GM12874 (cell line): ENCODE results near the gene AKNAD1.

Experiments
- TF ChIP-seq, protein P1 (sequence below): IDR thresholded peaks from 2 replicates; pipeline ENCODE4 v1.5.1; 2011; ENCODE audit warnings: low read depth, mild to moderate bottlenecking, control low read depth, low read length, moderate library complexity; ENCODE audit not compliant: insufficient read depth

The AKNAD1 gene

DNA sequence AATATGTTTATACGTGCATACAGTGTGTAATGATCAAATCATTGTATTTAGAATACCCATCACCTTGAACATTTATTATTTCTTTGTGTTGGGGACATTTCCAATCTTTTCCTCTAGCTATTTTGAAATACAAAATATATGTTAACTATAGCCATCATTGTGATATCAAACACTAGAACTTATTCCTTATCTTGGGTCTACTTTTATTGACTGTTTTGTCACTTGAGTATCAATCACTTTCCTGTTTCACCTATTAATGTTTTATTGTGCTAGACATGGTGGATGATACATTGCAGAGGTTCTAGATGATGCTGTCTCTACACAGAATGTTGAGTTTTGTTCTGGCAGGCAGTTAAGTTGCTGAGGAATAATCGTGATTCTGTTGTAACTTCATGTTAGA, 64.5 kb downstream of the AKNAD1 start:
- TF ChIP-seq, protein P1, sequence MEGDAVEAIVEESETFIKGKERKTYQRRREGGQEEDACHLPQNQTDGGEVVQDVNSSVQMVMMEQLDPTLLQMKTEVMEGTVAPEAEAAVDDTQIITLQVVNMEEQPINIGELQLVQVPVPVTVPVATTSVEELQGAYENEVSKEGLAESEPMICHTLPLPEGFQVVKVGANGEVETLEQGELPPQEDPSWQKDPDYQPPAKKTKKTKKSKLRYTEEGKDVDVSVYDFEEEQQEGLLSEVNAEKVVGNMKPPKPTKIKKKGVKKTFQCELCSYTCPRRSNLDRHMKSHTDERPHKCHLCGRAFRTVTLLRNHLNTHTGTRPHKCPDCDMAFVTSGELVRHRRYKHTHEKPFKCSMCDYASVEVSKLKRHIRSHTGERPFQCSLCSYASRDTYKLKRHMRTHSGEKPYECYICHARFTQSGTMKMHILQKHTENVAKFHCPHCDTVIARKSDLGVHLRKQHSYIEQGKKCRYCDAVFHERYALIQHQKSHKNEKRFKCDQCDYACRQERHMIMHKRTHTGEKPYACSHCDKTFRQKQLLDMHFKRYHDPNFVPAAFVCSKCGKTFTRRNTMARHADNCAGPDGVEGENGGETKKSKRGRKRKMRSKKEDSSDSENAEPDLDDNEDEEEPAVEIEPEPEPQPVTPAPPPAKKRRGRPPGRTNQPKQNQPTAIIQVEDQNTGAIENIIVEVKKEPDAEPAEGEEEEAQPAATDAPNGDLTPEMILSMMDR: no peak

DNA sequence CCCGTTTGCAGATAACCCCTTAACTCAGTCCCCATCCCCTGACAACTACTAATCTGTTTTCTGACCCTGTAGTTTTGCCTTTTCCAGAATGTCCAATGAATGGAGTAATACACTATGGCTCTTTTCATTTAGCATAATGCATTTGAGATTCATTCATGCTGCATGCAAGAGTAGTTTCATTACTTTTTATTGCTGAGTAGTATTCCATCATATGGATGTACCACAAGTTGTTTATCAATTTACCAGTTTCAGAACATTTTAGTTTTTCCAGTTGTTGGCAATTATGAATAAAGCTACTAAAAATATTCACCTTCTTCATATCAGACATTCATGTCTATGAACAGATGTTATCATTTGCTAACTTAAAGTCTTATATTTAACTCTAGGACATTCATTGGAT, 65.1 kb downstream of the AKNAD1 start:
- TF ChIP-seq, protein P1: no peak

DNA sequence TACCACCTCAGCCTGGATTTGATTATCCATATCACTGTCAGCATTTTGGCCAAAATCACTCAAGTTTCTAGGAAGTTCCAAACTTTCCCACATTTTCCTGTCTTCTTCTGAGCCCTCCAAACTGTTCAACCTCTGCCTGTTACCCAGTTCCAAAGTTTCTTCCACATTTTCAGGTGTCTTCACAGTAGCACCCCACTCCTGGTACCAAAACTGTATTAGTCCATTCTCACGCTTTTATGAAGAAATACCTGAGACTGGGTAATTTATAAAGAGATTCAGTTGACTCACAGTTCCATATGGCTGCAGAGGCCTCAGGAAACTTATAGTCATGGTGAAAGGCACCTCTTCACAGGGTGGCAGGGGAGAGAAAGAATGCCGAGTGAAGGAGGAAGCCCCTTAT, 71.0 kb downstream of the AKNAD1 start:
- TF ChIP-seq, protein P1: no peak

DNA sequence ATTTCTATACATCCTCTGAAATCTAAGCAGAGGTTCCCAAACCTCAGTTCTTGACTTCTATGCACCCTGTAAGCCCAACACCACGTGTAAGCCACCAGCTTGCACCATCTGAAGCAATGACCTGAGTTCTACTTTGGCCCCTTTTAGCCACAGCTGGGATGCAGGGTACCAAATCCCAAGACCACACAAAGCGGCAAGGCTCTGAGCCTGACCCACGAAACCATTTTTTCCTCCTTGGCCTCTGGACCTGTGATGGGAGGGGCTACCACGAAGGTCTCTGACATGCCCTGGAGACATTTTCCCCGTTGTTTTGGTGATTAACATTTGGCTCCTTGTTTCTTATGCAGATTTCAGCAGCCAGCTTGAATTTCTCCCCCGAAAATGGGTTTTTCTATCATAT, 71.6 kb downstream of the AKNAD1 start:
- TF ChIP-seq, protein P1: no peak

DNA sequence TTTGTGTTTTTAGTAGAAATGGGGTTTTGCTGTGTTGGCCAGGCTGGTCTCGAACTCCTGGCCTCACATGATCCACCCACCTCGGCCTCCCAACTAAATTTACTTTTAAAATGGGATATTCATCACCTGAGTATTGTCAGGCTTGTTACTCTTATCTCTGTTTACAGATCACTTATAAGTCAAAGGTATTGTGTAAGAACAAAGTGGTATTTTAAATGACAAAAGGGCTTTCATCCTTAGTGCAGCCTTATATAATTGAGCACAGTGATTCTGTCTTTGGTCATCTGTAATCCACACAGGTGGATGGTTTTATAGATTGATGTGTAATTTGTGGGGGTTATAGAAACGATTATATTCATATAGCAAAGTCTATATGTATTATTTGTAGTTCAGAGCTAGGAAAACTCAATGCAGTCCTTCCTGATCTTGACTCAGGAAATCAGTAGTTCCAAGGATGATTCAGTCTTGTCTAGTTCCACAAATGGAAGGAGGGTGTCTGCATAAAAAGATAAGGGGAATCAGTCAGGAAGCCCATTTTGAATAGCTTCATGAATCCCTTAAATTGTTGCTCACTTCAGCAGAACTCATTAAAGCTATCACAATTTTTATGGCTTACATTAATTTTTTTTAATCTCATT, 75.8 kb downstream of the AKNAD1 start:
- TF ChIP-seq, protein P1: no peak

DNA sequence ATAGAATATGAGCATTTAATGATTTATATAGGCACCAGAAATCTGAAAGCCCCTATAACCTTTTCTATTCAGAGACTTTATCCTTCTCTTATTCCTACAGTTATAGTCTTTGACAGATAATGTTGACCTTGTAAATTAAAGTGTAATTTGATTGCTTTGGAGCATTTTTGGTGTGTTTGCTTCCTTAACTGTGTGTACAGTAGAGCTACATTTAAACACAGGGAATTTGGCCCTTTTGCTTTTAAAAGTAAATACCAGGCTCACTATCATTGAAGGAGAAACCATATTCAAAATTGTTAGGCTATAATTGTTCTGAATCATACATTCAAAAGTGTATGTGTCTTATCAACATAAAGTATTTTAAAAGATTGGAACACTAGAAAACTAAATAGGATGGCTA, 77.4 kb downstream of the AKNAD1 start:
- TF ChIP-seq, protein P1: no peak

DNA sequence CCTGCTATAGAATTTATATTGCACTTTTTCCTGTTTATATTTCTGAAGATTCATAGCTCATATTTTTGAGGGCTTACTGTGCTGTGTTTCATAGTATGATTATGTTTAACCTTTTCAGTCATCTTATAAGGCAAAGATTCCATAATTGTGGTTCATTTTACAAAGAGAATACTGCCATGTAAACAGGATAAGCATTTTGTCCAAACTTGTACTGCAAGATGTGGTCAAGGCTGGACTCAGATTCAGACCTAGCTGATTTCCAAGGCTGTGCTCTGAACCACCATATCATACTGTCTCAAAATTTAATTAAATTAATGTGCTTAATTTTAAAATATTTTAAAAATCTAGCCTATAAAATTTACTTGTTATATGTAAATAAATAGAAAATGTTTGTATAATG, 79.1 kb downstream of the AKNAD1 start:
- TF ChIP-seq, protein P1: no peak
